Fibroblast of lung (primary cell): ENCODE results near the gene TCF23.

Experiments
- CTCF ChIP-seq, 2 donors: IDR thresholded peaks in 1 of 2; conservative IDR thresholded peaks in 1 of 2; 1 replicate in 1 of 2; 2 replicates in 1 of 2; pipeline ENCODE4 v1.5.1; 2011 to 2012; ENCODE audit warnings: low read length in 2 of 2, control low read depth in 1 of 2, inconsistent platforms in 1 of 2, low read depth in 1 of 2, mild to moderate bottlenecking in 1 of 2
- EZH2 ChIP-seq: IDR thresholded peaks from 2 replicates; pipeline ENCODE4 v1.5.1; 2012; ENCODE audit warnings: low read length, control low read depth, mild to moderate bottlenecking; ENCODE audit errors: missing control alignments

DNA sequence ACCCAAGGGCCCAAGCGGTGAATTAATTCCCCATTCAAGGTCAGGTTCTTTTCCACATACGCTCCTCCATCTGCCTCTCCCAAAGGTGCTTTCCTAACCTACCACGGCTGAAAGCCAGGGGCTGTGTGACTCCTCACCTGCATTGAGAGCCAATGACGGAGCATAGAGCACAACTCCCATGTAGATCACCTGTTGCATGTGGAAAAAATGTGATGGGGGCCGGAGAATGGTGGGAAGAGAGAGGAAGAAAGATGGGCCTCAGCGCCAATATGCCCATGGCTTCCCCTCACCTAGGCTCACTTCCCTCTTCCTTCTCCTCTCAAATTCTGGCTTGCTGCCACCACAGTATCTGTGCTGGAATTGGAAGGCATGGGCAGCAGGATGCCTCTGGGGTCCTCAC, 57.5 kb downstream of the TCF23 start:
- TF ChIP-seq CTCF (conservative IDR thresholded peaks at IDR 0.05 in 1 of 2, IDR thresholded peaks at IDR 0.05 in 1 of 2; ENCODE audit: low read depth in 1 of 2, low read length in 2 of 2) (no peak), EZH2 (no peak)
